ENCODE data around the gene SYT3.

DNA sequence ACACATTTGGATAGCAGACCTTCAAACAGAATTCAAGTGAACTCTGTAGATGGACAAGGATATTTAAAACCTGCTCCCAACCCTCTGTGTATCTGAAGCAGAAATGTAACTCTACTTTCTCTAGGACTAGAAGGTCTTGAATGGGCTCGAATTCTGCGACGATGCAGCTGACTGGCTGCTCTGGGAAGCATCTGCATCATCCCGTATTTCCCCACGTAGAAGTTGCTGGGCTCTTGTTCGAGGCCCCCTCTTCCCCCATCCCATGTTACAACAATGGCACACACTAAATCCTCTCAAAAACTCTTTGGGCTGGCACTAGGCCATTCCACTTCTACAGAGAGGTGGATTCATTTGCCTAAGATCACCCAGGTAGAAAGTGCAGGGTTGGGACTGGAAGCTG, 24.5 kb upstream of the SYT3 start:
- TF ChIP-seq POLR2A (IDR thresholded peaks at IDR 0.05) = no peak
- TF ChIP-seq, protein P1, sequence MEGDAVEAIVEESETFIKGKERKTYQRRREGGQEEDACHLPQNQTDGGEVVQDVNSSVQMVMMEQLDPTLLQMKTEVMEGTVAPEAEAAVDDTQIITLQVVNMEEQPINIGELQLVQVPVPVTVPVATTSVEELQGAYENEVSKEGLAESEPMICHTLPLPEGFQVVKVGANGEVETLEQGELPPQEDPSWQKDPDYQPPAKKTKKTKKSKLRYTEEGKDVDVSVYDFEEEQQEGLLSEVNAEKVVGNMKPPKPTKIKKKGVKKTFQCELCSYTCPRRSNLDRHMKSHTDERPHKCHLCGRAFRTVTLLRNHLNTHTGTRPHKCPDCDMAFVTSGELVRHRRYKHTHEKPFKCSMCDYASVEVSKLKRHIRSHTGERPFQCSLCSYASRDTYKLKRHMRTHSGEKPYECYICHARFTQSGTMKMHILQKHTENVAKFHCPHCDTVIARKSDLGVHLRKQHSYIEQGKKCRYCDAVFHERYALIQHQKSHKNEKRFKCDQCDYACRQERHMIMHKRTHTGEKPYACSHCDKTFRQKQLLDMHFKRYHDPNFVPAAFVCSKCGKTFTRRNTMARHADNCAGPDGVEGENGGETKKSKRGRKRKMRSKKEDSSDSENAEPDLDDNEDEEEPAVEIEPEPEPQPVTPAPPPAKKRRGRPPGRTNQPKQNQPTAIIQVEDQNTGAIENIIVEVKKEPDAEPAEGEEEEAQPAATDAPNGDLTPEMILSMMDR (IDR thresholded peaks at IDR 0.05) = no peak
